NCI-H774 (cell line): ENCODE data around the gene MOB3A.
"Not testable (repeated sequence)": the region's sequence is repeated elsewhere in the genome, so short reads cannot be mapped to it uniquely, and the experiment has no call there.

ENCODE experiments used
- DNase-seq: peaks from one replicate; lab custom pipeline; 2025; lab: John Stamatoyannopoulos, UW

The MOB3A gene

GRCh38 chr19:2034253-2034652, 61.9 kb downstream of the MOB3A start:
- not testable (repeated sequence) for DNase-seq

- no peak for DNase-seq
Observed at GRCh38 chr19:2033825-2034159, 62.3 kb downstream of the MOB3A start.

GRCh38 chr19:2033115-2033824, 62.9 kb downstream of the MOB3A start:
- no peak for DNase-seq

- peak; percentile 75 for DNase-seq
Observed at GRCh38 chr19:2032296-2032941, 63.7 kb downstream of the MOB3A start.

GRCh38 chr19:2027361-2027760, 68.8 kb downstream of the MOB3A start:
- DNase-seq = no peak

- no peak for DNase-seq
Observed at GRCh38 chr19:2026770-2027169, 69.4 kb downstream of the MOB3A start.

- DNase-seq = no peak
Observed at GRCh38 chr19:2022289-2022688, 73.8 kb downstream of the MOB3A start.

- DNase-seq = no peak
Observed at GRCh38 chr19:2021453-2022140, 74.5 kb downstream of the MOB3A start.
